Measurements from ENCODE around the gene MRPL32. TPM values are rescaled to one million over a fixed set of nuclear protein-coding genes. Genes with fewer than 3 reads are reported as not detected.
"Not testable (repeated sequence)": the region's sequence is repeated elsewhere in the genome, so short reads cannot be mapped to it uniquely, and the experiment has no call there.

MRPL32 gene
- 10 to 100 TPM; 48.3 to 65.7 TPM for total RNA-seq

DNA sequence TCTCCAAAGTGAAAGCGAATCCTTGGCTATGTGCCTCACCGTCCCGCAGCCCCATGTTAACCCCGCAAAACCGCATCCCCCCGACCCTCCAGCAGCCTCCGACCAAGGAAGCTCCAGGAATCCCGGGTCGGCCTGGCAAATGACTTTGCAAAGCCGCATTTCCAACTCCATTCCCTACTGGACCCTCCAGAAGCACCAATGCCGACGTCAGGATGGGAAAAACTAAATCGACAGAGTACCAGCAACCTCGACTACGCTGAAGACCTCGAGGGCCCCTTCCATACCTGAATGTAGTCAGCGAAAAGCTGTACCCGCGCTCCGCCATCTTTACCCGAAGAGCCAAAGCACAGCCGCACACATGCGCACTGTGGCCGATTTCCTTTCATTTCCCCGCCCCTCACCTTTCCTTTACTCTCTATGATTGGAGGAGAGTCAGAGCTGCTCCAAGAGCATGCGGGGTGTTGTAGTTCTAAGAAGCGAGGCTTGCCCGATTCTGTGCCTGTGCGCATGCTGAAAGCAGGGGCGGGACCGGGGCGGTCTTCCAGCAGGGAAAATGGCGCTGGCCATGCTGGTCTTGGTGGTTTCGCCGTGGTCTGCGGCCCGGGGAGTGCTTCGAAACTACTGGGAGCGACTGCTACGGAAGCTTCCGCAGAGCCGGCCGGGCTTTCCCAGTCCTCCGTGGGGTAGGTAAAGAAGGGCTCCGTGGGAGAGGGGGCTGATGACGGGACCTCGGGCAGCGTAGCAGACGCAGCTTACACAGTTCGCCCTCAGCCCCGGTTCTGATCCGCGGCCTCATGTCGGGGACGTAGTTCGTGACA, at the start of gene MRPL32, which contains the start of gene PSMA2:
Gene MRPL32, plus strand, starts transcription at position 543 of the 818 bp plus-strand sequence. Its CDS starts 11 bp downstream, at position 554.
Gene PSMA2, minus strand, starts transcription at position 341 of the 818 bp plus-strand sequence. Its CDS starts 16 bp downstream, at position 325.
- H3K27me3 ChIP-seq (replicated peaks; ENCODE audit: insufficient read depth), result no peaks in the 10 kb centered on the region
- H3K9me3 ChIP-seq, result no peaks in the 10 kb centered on the region
- intact Hi-C loops (cut with DNase I), result no loop called here
- H3K4me3 ChIP-seq, result peak within 1 kb of the TSS; percentile 76 to 82
- H3K27ac ChIP-seq, result peak within 1 kb of the TSS; percentile 81 to 82
- H3K36me3 ChIP-seq, result no peaks in the 10 kb centered on the region
- TF ChIP-seq POLR2A (IDR thresholded peaks at IDR 0.05) (peak; percentile 82), POLR2AphosphoS5 (IDR thresholded peaks at IDR 0.05) (peak; percentile 97)
- TF ChIP-seq, protein P1, sequence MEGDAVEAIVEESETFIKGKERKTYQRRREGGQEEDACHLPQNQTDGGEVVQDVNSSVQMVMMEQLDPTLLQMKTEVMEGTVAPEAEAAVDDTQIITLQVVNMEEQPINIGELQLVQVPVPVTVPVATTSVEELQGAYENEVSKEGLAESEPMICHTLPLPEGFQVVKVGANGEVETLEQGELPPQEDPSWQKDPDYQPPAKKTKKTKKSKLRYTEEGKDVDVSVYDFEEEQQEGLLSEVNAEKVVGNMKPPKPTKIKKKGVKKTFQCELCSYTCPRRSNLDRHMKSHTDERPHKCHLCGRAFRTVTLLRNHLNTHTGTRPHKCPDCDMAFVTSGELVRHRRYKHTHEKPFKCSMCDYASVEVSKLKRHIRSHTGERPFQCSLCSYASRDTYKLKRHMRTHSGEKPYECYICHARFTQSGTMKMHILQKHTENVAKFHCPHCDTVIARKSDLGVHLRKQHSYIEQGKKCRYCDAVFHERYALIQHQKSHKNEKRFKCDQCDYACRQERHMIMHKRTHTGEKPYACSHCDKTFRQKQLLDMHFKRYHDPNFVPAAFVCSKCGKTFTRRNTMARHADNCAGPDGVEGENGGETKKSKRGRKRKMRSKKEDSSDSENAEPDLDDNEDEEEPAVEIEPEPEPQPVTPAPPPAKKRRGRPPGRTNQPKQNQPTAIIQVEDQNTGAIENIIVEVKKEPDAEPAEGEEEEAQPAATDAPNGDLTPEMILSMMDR (IDR thresholded peaks at IDR 0.05), result no peak
- peaks cover 7% of the 10 kb centered on the region for H3K4me1 ChIP-seq (replicated peaks)
- peak; percentile 95 for DNase-seq (ENCODE audit: low spot score)
- under 1% methylated on average over 54 of the region's 56 CpGs for WGBS

DNA sequence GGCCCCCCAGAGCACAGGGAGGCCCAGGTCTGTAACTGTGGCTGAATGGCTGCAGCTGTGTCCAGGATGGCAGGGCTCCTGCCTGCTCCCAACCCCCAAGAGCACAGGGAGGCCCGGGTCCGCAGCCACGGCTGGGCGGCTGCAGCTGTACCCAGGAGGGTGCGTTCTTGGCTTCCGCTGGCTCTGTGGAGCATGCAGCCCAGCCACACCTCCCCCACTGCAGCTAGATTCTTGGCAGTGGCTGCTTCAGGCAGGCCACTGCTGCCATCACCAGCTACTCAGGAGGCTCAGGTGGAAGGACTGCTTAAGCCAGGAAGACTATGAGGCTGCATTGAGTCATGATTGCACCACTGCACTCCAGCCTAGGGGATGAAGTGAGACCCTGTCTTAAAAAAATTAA, 48.2 kb upstream of the MRPL32 start:
- H3K27ac ChIP-seq, result peak overlapping the region in 1 of 2 donors; percentile 8
- H3K4me1 ChIP-seq (replicated peaks), result no peaks in the 10 kb centered on the region
- no CpG with 5 or more reads among the region's 6 CpGs for WGBS
- TF ChIP-seq, protein P1 (IDR thresholded peaks at IDR 0.05), result no peak
- peak; percentile 67 for TF ChIP-seq POLR2AphosphoS5 (IDR thresholded peaks at IDR 0.05)
- H3K9me3 ChIP-seq, result no peaks in the 10 kb centered on the region
- H3K27me3 ChIP-seq (replicated peaks; ENCODE audit: insufficient read depth), result no peaks in the 10 kb centered on the region
- DNase-seq (ENCODE audit: low spot score), result peak; percentile 63
- H3K4me3 ChIP-seq, result no peak overlapping the region
- no peaks in the 10 kb centered on the region for H3K36me3 ChIP-seq
- intact Hi-C loops (cut with DNase I), result no loop called here

DNA sequence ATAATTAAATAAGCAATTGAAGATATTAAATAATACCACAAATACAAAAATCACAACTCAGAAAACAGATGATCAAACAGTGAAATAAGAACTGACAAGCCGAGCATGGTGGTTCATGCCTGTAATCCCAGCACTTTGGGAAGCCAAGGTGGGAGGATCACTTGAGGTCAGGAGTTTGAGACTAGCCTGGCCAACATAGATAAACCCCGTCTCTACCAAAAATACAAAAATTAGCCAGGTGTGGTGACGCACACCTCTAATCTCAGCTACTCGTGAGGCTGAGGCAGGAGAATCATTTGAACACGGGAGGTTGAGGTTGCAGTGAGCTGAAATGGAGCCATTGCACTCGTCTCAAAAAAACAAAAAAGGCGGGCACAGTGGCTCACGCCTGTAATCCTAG, 47.0 kb upstream of the MRPL32 start:
- DNase-seq (ENCODE audit: low spot score); H3K4me1 ChIP-seq (replicated peaks); H3K9me3 ChIP-seq; intact Hi-C loops (cut with DNase I); H3K27me3 ChIP-seq (replicated peaks; ENCODE audit: insufficient read depth); H3K36me3 ChIP-seq; H3K4me3 ChIP-seq: not testable (repeated sequence)
- H3K27ac ChIP-seq, result peak overlapping the region in 1 of 2 donors; percentile 86
- 96% methylated on average over 8 of the region's 8 CpGs for WGBS

DNA sequence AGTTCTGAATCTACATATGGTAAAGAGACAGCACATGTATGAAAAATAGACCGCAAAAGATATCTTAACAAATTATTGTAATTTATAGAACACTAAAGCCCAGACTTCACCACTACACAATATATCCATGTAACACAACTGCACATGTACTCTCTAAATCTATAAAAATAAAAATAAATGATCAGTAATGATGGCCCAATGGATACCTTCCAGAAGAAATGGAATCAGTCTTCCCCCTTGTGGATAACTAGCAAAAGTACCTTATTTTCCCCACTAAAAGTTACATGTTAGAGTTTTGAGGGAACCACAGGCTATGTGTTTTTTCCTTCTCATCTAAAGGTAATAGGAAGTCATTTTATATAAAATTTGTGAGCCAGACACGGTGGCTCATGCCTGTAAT, 46.0 kb upstream of the MRPL32 start:
- WGBS, result 68% methylated on average over 2 of the region's 2 CpGs
- H3K4me1 ChIP-seq (replicated peaks), result no peaks in the 10 kb centered on the region
- H3K9me3 ChIP-seq, result no peaks in the 10 kb centered on the region
- H3K36me3 ChIP-seq, result no peaks in the 10 kb centered on the region
- H3K27ac ChIP-seq, result peak overlapping the region; percentile 29 to 86
- intact Hi-C loops (cut with DNase I), result no loop called here
- DNase-seq (ENCODE audit: low spot score), result no peak
- TF ChIP-seq POLR2AphosphoS5 (IDR thresholded peaks at IDR 0.05), result no peak
- TF ChIP-seq POLR2A (IDR thresholded peaks at IDR 0.05), result no peak
- TF ChIP-seq, protein P1 (IDR thresholded peaks at IDR 0.05), result peak in 2 of 4 experiments; percentile 37 to 40
- no peak overlapping the region for H3K4me3 ChIP-seq
- H3K27me3 ChIP-seq (replicated peaks; ENCODE audit: insufficient read depth), result no peaks in the 10 kb centered on the region

DNA sequence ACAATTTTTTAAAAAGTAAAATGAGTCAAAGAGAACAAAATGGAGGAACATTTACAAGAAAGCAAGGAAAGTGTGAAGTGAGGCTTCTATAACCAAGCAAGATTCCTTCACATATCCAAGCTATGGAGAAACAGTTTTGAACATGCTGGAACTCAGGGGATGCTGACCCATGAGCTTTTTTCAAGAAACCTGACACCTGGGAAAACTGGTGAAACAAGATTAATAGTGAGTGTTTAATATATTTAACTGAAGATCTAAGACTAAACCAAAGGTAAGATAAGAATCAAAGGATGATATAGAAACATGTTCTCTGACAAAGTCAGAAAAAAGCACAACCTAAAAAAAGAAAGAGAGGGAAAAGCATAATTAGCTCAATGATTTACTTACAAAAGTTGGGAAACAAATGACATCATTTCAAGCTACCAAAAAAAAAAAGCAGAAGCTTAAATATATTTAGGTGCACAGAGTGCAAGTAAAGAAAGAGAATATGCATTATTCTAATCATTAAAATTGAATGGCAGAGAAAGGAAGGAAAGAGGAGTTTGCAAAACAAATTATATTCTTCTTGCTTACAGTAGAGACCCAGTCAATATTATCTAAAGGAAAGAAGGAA, 45.2 kb upstream of the MRPL32 start:
- no peaks in the 10 kb centered on the region for H3K36me3 ChIP-seq
- no peaks in the 10 kb centered on the region for H3K27me3 ChIP-seq (replicated peaks; ENCODE audit: insufficient read depth)
- no peak overlapping the region for H3K4me3 ChIP-seq
- TF ChIP-seq, protein P1 (IDR thresholded peaks at IDR 0.05), result no peak
- TF ChIP-seq POLR2AphosphoS5 (IDR thresholded peaks at IDR 0.05), result peak; percentile 10
- no peak for DNase-seq (ENCODE audit: low spot score)
- no peaks in the 10 kb centered on the region for H3K9me3 ChIP-seq
- H3K27ac ChIP-seq, result peak overlapping the region; percentile 81 to 86
- H3K4me1 ChIP-seq (replicated peaks), result no peaks in the 10 kb centered on the region
- intact Hi-C loops (cut with DNase I), result no loop called here
